GM12874 (cell line): Measurements from ENCODE around the gene CD300LF.

ENCODE experiments used
- TF ChIP-seq, protein P1 (sequence below): IDR thresholded peaks from 2 replicates; pipeline ENCODE4 v1.5.1; 2011; ENCODE audit warnings: low read depth, mild to moderate bottlenecking, control low read depth, low read length, moderate library complexity; ENCODE audit not compliant: insufficient read depth

CD300LF gene

DNA sequence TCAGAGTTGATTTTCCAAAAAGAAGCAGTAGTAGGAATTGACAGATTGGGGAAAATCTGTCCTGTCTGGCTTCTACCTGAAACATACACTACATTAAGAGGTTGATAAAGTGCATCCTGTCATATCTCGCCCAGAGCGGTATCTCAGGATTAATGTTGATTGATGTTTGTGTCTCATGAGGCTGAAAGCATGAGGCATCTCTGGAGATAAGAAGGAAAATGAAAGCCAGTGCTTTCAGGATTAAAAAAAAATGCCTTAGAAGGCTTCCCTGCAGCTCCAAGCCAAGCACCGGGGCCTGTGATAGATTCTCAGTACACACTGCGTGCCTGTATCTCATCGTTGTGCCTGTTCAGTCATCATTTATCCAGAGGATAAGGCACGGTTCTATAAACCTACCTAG lies 62.8 kb downstream of the CD300LF start:
- TF ChIP-seq, protein P1, sequence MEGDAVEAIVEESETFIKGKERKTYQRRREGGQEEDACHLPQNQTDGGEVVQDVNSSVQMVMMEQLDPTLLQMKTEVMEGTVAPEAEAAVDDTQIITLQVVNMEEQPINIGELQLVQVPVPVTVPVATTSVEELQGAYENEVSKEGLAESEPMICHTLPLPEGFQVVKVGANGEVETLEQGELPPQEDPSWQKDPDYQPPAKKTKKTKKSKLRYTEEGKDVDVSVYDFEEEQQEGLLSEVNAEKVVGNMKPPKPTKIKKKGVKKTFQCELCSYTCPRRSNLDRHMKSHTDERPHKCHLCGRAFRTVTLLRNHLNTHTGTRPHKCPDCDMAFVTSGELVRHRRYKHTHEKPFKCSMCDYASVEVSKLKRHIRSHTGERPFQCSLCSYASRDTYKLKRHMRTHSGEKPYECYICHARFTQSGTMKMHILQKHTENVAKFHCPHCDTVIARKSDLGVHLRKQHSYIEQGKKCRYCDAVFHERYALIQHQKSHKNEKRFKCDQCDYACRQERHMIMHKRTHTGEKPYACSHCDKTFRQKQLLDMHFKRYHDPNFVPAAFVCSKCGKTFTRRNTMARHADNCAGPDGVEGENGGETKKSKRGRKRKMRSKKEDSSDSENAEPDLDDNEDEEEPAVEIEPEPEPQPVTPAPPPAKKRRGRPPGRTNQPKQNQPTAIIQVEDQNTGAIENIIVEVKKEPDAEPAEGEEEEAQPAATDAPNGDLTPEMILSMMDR = no peak

DNA sequence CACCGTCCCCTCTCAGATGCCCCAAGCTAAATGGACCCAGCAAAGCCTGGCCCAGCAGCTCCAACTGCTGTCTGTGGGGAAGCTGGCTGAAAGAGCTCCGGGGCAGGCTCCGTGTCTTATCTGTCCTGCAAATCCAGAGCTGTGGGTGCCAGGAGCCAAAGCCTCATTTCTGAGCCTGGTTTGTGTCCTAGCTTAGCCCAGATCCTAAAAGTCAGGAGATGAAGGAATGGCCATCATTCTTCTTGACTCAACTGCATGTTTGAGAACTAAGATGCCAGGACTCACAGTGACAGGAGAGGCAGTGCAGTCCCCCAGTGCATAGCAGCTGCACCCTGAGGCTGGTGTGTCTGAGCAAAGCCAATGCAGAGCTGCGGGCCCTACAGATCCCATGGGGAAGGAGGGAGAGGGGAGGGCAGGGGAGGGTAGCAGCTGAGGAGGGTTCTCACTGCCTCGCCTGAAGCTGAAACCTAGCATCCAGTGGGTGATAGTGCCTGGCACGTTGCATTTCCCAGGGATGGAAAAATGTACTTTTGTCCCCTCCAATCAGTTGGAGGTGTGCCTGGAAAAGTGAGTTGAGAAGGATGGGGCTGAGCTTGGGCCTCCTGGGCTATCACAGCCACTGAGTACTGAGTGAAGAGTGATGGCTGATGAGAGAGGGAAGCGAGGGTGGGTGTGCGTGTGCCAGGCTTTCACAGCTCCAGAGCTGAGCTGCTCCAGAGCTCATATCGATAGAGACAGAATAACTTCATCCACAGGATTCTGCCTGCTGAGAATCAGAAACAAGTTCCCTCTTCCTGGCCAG lies 64.7 kb downstream of the CD300LF start:
- TF ChIP-seq, protein P1 = no peak

DNA sequence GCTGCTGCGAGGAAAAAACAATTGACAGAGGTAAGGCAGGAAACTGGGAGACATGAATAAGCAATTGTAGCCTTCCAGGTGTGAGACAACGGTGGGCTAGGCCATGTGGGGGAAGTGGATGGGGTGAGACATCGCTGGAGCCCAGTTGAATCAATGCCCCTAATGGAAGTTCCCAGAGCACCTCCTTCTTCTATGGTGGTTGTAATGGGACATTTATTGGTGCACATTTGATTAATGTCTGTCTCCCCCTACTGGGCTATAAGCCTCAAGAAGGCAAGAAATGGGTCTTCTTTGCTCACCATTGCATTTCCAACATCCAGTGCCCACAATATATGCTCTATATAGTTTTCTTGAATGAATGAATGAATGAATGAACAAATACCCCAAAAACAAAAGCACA lies 66.5 kb downstream of the CD300LF start:
- TF ChIP-seq, protein P1 = peak; percentile 47; the same call in 1 of the 2 replicates

DNA sequence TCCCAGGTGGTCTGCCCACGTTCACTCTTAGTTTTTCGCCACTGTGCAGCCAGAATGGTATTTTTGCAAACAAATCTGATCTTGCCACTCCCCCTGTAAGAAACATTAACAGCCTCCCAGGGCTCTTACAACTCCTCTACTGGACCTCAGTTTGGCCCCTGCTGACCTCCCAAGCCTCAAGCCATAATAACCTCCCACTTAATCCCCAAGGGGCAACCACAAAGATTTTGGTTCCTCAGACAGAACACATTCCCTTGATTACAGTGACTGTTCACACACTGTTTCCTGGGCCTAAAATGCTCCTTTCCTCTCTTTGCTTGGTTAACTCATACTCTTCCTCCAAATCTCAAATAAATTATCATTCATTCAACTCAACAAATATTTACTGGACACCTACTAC lies 67.7 kb downstream of the CD300LF start:
- TF ChIP-seq, protein P1 = no peak

DNA sequence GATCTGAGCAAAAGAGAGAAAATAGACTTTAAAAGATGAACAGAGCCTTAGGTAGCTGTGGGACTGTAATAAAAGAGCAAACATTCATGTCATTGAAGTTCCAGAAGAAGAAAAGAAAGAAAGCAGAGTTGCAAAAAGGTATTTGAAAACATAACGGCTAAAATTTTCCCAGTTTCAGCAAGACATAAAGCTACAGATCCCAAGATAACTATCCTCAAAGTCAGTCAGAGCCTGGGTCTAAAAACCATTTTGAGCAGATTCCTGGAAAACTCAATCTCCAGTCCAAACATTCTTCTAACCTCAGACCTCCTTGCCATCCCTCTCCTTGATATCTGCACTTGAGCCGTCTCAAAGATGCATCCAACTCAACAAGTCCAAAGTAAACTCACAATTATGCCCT lies 68.3 kb downstream of the CD300LF start:
- TF ChIP-seq, protein P1 = no peak
